Measurements from ENCODE around the gene TPK1. TPM values are rescaled to one million over a fixed set of nuclear protein-coding genes. Genes with fewer than 3 reads are reported as not detected.

The TPK1 gene
- total RNA-seq, 4 donors from 2014 or later: 0.59 to 178 (median 8.8) TPM

DNA sequence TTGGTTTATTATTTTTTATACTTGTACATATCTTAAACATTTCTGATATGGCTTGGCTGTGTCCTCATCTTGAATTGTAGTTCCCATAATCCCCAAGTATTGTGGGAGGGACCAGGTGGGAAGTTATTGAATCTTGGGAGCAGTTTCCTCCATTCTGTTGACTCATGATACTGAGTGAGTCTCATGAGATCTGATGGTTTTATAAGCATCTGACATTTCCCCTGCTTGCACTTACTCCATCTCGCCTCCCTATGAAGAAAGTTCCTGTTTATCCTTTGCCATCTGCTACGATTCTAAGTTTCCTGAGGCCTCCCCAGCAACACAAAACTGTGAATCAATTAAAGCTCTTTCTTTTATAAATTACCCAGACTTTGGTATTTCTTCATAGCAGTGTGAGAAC lies 207.7 kb downstream of the TPK1 start:
- H3K4me1 ChIP-seq: no peaks in the 10 kb centered on the region
- intact Hi-C loops (cut with DNase I; ENCODE audit: low total_unique reads): no loop called here
- no peak for DNase-seq
- no peaks in the 10 kb centered on the region for H3K9me3 ChIP-seq
- TF ChIP-seq POLR2A (IDR thresholded peaks at IDR 0.05): no peak
- TF ChIP-seq, protein P1, sequence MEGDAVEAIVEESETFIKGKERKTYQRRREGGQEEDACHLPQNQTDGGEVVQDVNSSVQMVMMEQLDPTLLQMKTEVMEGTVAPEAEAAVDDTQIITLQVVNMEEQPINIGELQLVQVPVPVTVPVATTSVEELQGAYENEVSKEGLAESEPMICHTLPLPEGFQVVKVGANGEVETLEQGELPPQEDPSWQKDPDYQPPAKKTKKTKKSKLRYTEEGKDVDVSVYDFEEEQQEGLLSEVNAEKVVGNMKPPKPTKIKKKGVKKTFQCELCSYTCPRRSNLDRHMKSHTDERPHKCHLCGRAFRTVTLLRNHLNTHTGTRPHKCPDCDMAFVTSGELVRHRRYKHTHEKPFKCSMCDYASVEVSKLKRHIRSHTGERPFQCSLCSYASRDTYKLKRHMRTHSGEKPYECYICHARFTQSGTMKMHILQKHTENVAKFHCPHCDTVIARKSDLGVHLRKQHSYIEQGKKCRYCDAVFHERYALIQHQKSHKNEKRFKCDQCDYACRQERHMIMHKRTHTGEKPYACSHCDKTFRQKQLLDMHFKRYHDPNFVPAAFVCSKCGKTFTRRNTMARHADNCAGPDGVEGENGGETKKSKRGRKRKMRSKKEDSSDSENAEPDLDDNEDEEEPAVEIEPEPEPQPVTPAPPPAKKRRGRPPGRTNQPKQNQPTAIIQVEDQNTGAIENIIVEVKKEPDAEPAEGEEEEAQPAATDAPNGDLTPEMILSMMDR (IDR thresholded peaks at IDR 0.05): no peak
- no peaks in the 10 kb centered on the region for H3K27me3 ChIP-seq
- no peaks in the 10 kb centered on the region for H3K36me3 ChIP-seq
- H3K4me3 ChIP-seq: no peak overlapping the region
- H3K27ac ChIP-seq: no peak overlapping the region

DNA sequence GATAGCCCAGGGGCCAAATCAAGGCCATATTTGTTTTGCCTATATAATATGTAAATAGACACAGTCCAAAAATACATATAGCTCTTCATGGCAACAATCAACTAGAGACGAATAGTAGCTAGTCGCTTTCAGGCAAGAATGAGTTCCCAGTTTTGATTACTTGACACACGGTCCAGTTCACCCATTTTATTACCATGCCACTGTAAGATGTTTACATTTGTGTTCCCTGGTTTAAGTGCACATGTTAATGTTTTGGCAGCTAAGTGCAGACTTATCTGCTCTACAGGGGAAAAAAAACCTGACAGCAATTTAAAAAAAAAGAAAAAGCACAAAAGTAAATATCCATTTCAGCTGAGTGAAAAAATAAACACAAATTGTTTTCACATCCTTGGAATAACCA lies 213.1 kb downstream of the TPK1 start:
- H3K9me3 ChIP-seq: no peaks in the 10 kb centered on the region
- H3K36me3 ChIP-seq: no peaks in the 10 kb centered on the region
- TF ChIP-seq POLR2A (IDR thresholded peaks at IDR 0.05): no peak
- TF ChIP-seq, protein P1 (IDR thresholded peaks at IDR 0.05): no peak
- DNase-seq: no peak
- intact Hi-C loops (cut with DNase I; ENCODE audit: low total_unique reads): no loop called here
- H3K27me3 ChIP-seq: no peaks in the 10 kb centered on the region
- no peak overlapping the region for H3K27ac ChIP-seq
- no peaks in the 10 kb centered on the region for H3K4me1 ChIP-seq
- no peak overlapping the region for H3K4me3 ChIP-seq

DNA sequence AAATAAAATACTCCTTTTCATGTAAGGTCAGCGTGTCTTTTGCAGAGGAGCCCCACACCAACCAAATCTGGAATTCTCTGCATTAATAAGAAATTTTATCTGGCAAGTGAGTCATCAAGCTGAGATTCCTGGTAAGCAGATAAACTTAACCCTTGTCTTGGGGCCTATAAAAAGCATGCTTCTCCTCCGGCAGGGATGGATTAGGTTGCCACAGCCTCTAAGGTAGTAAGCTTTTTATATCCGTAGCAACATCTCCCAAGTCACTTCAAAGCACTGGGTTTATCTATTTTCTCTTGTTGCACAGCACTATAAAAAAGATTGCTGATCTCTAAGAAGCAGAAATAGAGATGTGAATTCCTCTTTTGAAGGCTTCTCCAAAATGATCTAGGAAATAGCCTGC lies 229.6 kb downstream of the TPK1 start:
- TF ChIP-seq POLR2A (IDR thresholded peaks at IDR 0.05): no peak
- TF ChIP-seq, protein P1 (IDR thresholded peaks at IDR 0.05): no peak
- intact Hi-C loops (cut with DNase I; ENCODE audit: low total_unique reads): no loop called here
- H3K4me1 ChIP-seq: no peaks in the 10 kb centered on the region
- no peaks in the 10 kb centered on the region for H3K27me3 ChIP-seq
- H3K27ac ChIP-seq: no peak overlapping the region
- H3K9me3 ChIP-seq: no peaks in the 10 kb centered on the region
- no peak for DNase-seq
- H3K4me3 ChIP-seq: no peak overlapping the region
- no peaks in the 10 kb centered on the region for H3K36me3 ChIP-seq

DNA sequence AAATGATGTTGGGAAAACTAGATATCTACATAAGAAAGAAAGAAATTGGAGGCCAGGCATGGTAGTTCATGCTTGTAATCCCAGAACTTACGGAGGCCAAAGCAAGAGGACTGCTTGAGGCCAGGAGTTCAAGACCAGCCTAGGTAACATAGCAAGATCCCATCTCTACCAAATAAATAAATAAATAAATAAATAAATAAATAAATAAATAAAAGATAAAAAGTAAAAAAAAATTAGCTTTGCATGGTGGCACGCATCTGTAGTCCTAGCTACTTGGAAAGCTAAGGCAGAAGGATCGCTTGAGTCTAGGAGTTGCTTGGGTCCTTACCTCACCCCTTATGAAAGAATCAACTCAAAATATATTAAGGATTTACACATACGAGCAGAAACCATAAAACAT lies 238.9 kb downstream of the TPK1 start:
- DNase-seq: no peak
- no peak overlapping the region for H3K27ac ChIP-seq
- no peak overlapping the region for H3K4me3 ChIP-seq
- intact Hi-C loops (cut with DNase I; ENCODE audit: low total_unique reads): no loop called here
- H3K9me3 ChIP-seq: peaks cover 0 to 8% of the 10 kb centered on the region in 2 donors
- H3K4me1 ChIP-seq: no peaks in the 10 kb centered on the region
- no peaks in the 10 kb centered on the region for H3K27me3 ChIP-seq
- no peak for TF ChIP-seq POLR2A (IDR thresholded peaks at IDR 0.05)
- TF ChIP-seq, protein P1 (IDR thresholded peaks at IDR 0.05): no peak
- H3K36me3 ChIP-seq: no peaks in the 10 kb centered on the region

DNA sequence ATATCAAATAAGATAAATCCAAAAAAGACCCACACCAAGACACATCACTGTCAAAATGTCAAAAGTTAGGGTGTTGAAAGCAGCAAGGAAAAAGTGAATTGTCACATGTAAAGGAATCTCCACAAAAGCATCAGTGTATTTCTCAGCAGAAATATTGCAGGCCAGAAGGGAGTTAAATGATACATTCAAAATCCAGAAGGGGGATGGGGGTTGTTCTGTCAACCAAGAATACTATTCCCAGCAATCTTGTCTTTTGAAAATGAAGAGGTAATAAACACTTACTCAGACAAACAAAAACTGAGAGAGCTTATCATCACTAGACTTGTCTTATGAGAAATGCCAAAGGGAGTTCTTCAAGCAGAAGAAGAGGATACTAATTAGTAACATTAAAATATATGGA lies 241.3 kb downstream of the TPK1 start:
- Histone ChIP-seq H3K9me3 (peaks cover 0 to 8% of the 10 kb centered on the region in 2 donors), H3K4me1 (no peaks in the 10 kb centered on the region), H3K27me3 (no peaks in the 10 kb centered on the region), H3K27ac (no peak overlapping the region), H3K4me3 (no peak overlapping the region), H3K36me3 (no peaks in the 10 kb centered on the region)
- DNase-seq: no peak
- no peak for TF ChIP-seq POLR2A (IDR thresholded peaks at IDR 0.05)
- TF ChIP-seq, protein P1 (IDR thresholded peaks at IDR 0.05): no peak
- intact Hi-C loops (cut with DNase I; ENCODE audit: low total_unique reads): no loop called here

Measured in uterus (tissue), 4 donors.